Tibial nerve (tissue), 4 donors: ENCODE measurements around the gene TMUB2. TPM values are rescaled to one million over a fixed set of nuclear protein-coding genes. Genes with fewer than 3 reads are reported as not detected.
A peak's percentile ranks its signal among the peaks of the same experiment; 100 is the strongest.

ENCODE experiments used
- DNase-seq, 2 donors: peaks; one replicate each; pipeline ENCODE4 v3.0.0-alpha.2; 2019; ENCODE audit warnings: low spot score in 2 of 2
- H3K27ac ChIP-seq, 4 donors: fragments of 200-600 bp; sonication (generic) in 3 of 4; one replicate each; pipeline ENCODE4 v1.5.1; 2017 to 2019; ENCODE audit warnings: mild to moderate bottlenecking in 1 of 4
- H3K27me3 ChIP-seq, 2 donors: fragments of 200-600 bp; sonication (generic) in 1 of 2; one replicate each; pipeline versions ENCODE4 v1.5.1 to v1.6.0; 2017 to 2019
- H3K36me3 ChIP-seq, 3 donors: fragments of 200-600 bp; sonication (generic); one replicate each; pipeline ENCODE4 v1.5.1; 2018 to 2019
- H3K4me1 ChIP-seq, 4 donors: fragments of 200-600 bp; sonication (generic) in 3 of 4; one replicate each; pipeline ENCODE4 v1.5.1; 2017 to 2019
- H3K4me3 ChIP-seq, 4 donors: fragments of 200-600 bp; sonication (generic) in 3 of 4; one replicate each; pipeline ENCODE4 v1.5.1; 2017 to 2019; ENCODE audit warnings: mild to moderate bottlenecking in 1 of 4, moderate library complexity in 1 of 4
- H3K9me3 ChIP-seq, 4 donors: fragments of 200-600 bp; sonication (generic) in 3 of 4; one replicate each; pipeline ENCODE4 v1.5.1; 2017 to 2019
- CTCF ChIP-seq, 5 experiments: fragments of 200-600 bp in 3 of 5; fragments of 450-650 bp in 2 of 5; sonication (generic) in 3 of 5; IDR thresholded peaks; one replicate each; pipeline ENCODE4 v1.5.1; 2016 to 2019; ENCODE audit warnings: antibody characterized with exemption in 5 of 5, mild to moderate bottlenecking in 3 of 5, moderate library complexity in 2 of 5
- EP300 ChIP-seq, 2 donors: sonication (generic); formaldehyde crosslinking; IDR thresholded peaks; one replicate each; pipeline ENCODE4 v1.6.1; 2017; ENCODE audit warnings: antibody characterized with exemption in 2 of 2, mild to moderate bottlenecking in 1 of 2
- POLR2A ChIP-seq, 2 donors: fragments of 450-650 bp; IDR thresholded peaks; one replicate each; pipeline ENCODE4 v1.6.1; 2017; ENCODE audit warnings: antibody characterized with exemption in 2 of 2, mild to moderate bottlenecking in 2 of 2, moderate library complexity in 2 of 2
- WGBS, 2 donors: methylation state at CpG; one replicate each; pipeline ENCODE4 v1.1.5; 2018; 5-methylcytosine and 5-hydroxymethylcytosine counted together
- total RNA-seq, 4 donors: library from RNA; depleted of rRNA; stranded (reverse); fragments of >200 nt; gene quantifications; one replicate each; pipeline ENCODE4 v1.1.0, GENCODE V29; 2016

The TMUB2 gene
- total RNA-seq, 4 donors from 2014 or later, result 28.6 to 41.2 (median 35.6) TPM

GRCh38 chr17:44159519-44160210 is 27.1 kb upstream of the TMUB2 start:
- no peaks in the 10 kb centered on the region for H3K36me3 ChIP-seq
- no peak overlapping the region for H3K27ac ChIP-seq
- H3K27me3 ChIP-seq, result no peaks in the 10 kb centered on the region
- WGBS, 2 donors, result 85 to 89% methylated on average over 15 of the region's 15 CpGs
- no peak overlapping the region for H3K4me3 ChIP-seq
- TF ChIP-seq CTCF (IDR thresholded peaks at IDR 0.05) (no peak), POLR2A (IDR thresholded peaks at IDR 0.05) (no peak), EP300 (IDR thresholded peaks at IDR 0.05) (no peak)
- no peaks in the 10 kb centered on the region for H3K4me1 ChIP-seq
- no peaks in the 10 kb centered on the region for H3K9me3 ChIP-seq
- no peak for DNase-seq

- Histone ChIP-seq H3K36me3 (no peaks in the 10 kb centered on the region), H3K9me3 (no peaks in the 10 kb centered on the region), H3K27me3 (no peaks in the 10 kb centered on the region), H3K4me3 (no peak overlapping the region), H3K4me1 (peaks cover 0 to 9% (median 1%) of the 10 kb centered on the region in 4 donors), H3K27ac (no peak overlapping the region)
- WGBS, 2 donors, result 87 to 88% methylated on average over 1 of the region's 1 CpG
- DNase-seq, result no peak
- TF ChIP-seq EP300 (IDR thresholded peaks at IDR 0.05), result no peak
- no peak for TF ChIP-seq POLR2A (IDR thresholded peaks at IDR 0.05)
- TF ChIP-seq CTCF (IDR thresholded peaks at IDR 0.05), result no peak
These were observed 22.3 kb upstream of the TMUB2 start for GRCh38 chr17:44164476-44164875.

GRCh38 chr17:44167181-44167861 is 19.5 kb upstream of the TMUB2 start:
- no peak overlapping the region for H3K27ac ChIP-seq
- TF ChIP-seq EP300 (IDR thresholded peaks at IDR 0.05) (no peak), POLR2A (IDR thresholded peaks at IDR 0.05) (no peak), CTCF (IDR thresholded peaks at IDR 0.05) (no peak)

GRCh38 chr17:44170135-44170498 is 16.7 kb upstream of the TMUB2 start:
- Histone ChIP-seq H3K4me3 (no peak overlapping the region), H3K36me3 (no peaks in the 10 kb centered on the region), H3K4me1 (peaks cover 0 to 21% (median 4%) of the 10 kb centered on the region in 4 donors), H3K9me3 (no peaks in the 10 kb centered on the region), H3K27me3 (no peaks in the 10 kb centered on the region), H3K27ac (peak overlapping the region in 1 of 4 donors; percentile 44)
- no peak for TF ChIP-seq EP300 (IDR thresholded peaks at IDR 0.05)
- no peak for TF ChIP-seq CTCF (IDR thresholded peaks at IDR 0.05)
- no peak for TF ChIP-seq POLR2A (IDR thresholded peaks at IDR 0.05)
- WGBS, 2 donors, result 48 to 61% methylated on average over 4 to 5 of the region's 5 CpGs
- DNase-seq, result no peak

More at GRCh38 chr17:44167181-44167861, 19.5 kb upstream of the TMUB2 start:
- no peaks in the 10 kb centered on the region for H3K36me3 ChIP-seq
- WGBS, 2 donors, result 82 to 85% methylated on average over 6 to 7 of the region's 7 CpGs
- DNase-seq, result no peak
- H3K9me3 ChIP-seq, result no peaks in the 10 kb centered on the region
- no peaks in the 10 kb centered on the region for H3K27me3 ChIP-seq
- no peak overlapping the region for H3K4me3 ChIP-seq
- H3K4me1 ChIP-seq, result peaks cover 0 to 21% (median 4%) of the 10 kb centered on the region in 4 donors
